ENCODE results near the gene RPRD1B.

The RPRD1B gene

GRCh38 chr20:37988306-37988954, 45.1 kb upstream of the RPRD1B start:
- H3K4me3 ChIP-seq (ENCODE audit: control insufficient read depth, low read depth, low read length): no peak overlapping the region
- TF ChIP-seq CTCF (IDR thresholded peaks at IDR 0.05; ENCODE audit: control insufficient read depth, insufficient read depth, low read depth, low read length, missing control alignments): no peak
- no peak for DNase-seq (ENCODE audit: low read depth)

- H3K4me3 ChIP-seq (ENCODE audit: control insufficient read depth, low read depth, low read length): no peak overlapping the region
- DNase-seq (ENCODE audit: low read depth): no peak
- TF ChIP-seq CTCF (IDR thresholded peaks at IDR 0.05; ENCODE audit: control insufficient read depth, insufficient read depth, low read depth, low read length, missing control alignments): no peak
These were observed 43.8 kb upstream of the RPRD1B start for GRCh38 chr20:37989601-37990295.

- DNase-seq (ENCODE audit: low read depth): no peak
- no peak overlapping the region for H3K4me3 ChIP-seq (ENCODE audit: control insufficient read depth, low read depth, low read length)
- TF ChIP-seq CTCF (IDR thresholded peaks at IDR 0.05; ENCODE audit: control insufficient read depth, insufficient read depth, low read depth, low read length, missing control alignments): no peak
These were observed 42.9 kb upstream of the RPRD1B start for GRCh38 chr20:37990571-37991151.

GRCh38 chr20:37991157-37991866, 42.2 kb upstream of the RPRD1B start:
- H3K4me3 ChIP-seq (ENCODE audit: control insufficient read depth, low read depth, low read length): no peak overlapping the region
- DNase-seq (ENCODE audit: low read depth): no peak
- no peak for TF ChIP-seq CTCF (IDR thresholded peaks at IDR 0.05; ENCODE audit: control insufficient read depth, insufficient read depth, low read depth, low read length, missing control alignments)

- DNase-seq (ENCODE audit: low read depth): no peak
- TF ChIP-seq CTCF (IDR thresholded peaks at IDR 0.05; ENCODE audit: control insufficient read depth, insufficient read depth, low read depth, low read length, missing control alignments): no peak
- no peak overlapping the region for H3K4me3 ChIP-seq (ENCODE audit: control insufficient read depth, low read depth, low read length)
These were observed 41.6 kb upstream of the RPRD1B start for GRCh38 chr20:37991908-37992307.

- TF ChIP-seq CTCF (IDR thresholded peaks at IDR 0.05; ENCODE audit: control insufficient read depth, insufficient read depth, low read depth, low read length, missing control alignments): peak; percentile 57
- DNase-seq (ENCODE audit: low read depth): peak; percentile 88
- H3K4me3 ChIP-seq (ENCODE audit: control insufficient read depth, low read depth, low read length): no peak overlapping the region
These were observed 40.6 kb upstream of the RPRD1B start for GRCh38 chr20:37992802-37993409.

All from AG09309 (cell line).